ENCODE data around the gene RPP14.
A peak's percentile ranks its signal among the peaks of the same experiment; 100 is the strongest.

Gene RPP14

DNA sequence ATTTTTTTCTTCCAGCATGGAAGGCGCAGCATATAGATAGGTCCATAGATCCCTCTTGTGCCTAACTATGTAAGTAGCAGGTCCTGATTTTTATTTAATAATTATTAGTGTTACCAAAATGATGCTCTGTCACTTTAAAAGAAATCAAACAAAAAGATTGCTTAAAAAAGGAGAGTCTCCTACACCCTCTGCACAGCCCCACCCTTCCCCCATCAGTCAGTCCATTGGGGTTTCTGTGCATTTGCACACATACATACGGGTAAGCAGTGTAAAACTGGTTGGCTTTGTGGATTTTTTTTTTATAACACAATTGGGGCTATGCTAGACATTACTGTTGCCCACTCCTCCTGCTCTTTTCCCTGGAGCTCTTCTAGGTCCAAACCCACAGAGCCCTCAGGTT, 7.0 kb upstream of the RPP14 start:
- no peak overlapping the region for H3K4me3 ChIP-seq (ENCODE audit: low read depth, low read length)
- DNase-seq (ENCODE audit: low read depth, low spot score): no peak
- in situ Hi-C loops (cut with HindIII; ENCODE audit: low sequenced_read_pairs): no loop called here
- TF ChIP-seq, protein P1, sequence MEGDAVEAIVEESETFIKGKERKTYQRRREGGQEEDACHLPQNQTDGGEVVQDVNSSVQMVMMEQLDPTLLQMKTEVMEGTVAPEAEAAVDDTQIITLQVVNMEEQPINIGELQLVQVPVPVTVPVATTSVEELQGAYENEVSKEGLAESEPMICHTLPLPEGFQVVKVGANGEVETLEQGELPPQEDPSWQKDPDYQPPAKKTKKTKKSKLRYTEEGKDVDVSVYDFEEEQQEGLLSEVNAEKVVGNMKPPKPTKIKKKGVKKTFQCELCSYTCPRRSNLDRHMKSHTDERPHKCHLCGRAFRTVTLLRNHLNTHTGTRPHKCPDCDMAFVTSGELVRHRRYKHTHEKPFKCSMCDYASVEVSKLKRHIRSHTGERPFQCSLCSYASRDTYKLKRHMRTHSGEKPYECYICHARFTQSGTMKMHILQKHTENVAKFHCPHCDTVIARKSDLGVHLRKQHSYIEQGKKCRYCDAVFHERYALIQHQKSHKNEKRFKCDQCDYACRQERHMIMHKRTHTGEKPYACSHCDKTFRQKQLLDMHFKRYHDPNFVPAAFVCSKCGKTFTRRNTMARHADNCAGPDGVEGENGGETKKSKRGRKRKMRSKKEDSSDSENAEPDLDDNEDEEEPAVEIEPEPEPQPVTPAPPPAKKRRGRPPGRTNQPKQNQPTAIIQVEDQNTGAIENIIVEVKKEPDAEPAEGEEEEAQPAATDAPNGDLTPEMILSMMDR (IDR thresholded peaks at IDR 0.05; ENCODE audit: low read depth, low read length): no peak

- TF ChIP-seq, protein P1 (IDR thresholded peaks at IDR 0.05; ENCODE audit: low read depth, low read length): peak; percentile 61
- DNase-seq (ENCODE audit: low read depth, low spot score): peak; percentile 62
Measured at GRCh38 chr3:58299839-58300516, 6.1 kb upstream of the RPP14 start.

DNA sequence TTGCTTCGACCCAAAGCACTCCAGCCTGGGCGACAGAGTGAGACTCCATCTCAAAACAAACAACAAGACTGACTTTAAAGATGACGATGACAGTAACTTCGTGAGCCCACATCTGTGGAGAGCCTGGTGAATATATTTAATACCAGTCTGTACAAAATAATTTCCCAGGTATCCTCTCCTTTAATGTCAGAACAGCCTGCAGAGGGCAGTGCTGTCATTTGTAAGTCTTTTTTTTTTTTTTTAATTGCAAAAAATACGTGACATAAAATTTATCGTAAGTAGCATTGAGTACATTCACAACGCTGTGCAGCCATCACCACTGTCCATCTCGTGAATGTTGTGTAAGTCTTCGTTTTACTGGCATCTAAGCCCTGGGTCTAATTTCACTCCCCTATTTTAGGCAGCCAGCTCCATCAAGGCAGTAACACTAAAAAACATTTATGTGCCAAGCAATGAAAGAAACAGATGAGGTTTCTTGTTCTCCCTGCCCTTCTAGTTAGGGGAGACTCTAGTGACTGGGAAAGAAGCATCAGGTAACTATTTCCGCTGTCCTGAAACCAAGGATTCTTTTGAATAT, 1.7 kb downstream of the RPP14 start:
- in situ Hi-C loops (cut with HindIII; ENCODE audit: low sequenced_read_pairs): no loop called here

More at GRCh38 chr3:58299839-58300516, 6.1 kb upstream of the RPP14 start:
- in situ Hi-C loops (cut with HindIII; ENCODE audit: low sequenced_read_pairs): no loop called here
- H3K4me3 ChIP-seq (ENCODE audit: low read depth, low read length): no peak overlapping the region

GRCh38 chr3:58308728-58309127, 2.7 kb downstream of the RPP14 start:
- in situ Hi-C loops (cut with HindIII; ENCODE audit: low sequenced_read_pairs): no loop called here
- TF ChIP-seq, protein P1 (IDR thresholded peaks at IDR 0.05; ENCODE audit: low read depth, low read length): no peak
- no peak for DNase-seq (ENCODE audit: low read depth, low spot score)
- no peak overlapping the region for H3K4me3 ChIP-seq (ENCODE audit: low read depth, low read length)

More for the DNA sequence above, 1.7 kb downstream of the RPP14 start:
- peak; percentile 75 for DNase-seq (ENCODE audit: low read depth, low spot score)
- H3K4me3 ChIP-seq (ENCODE audit: low read depth, low read length): peak overlapping the region; percentile 76
- TF ChIP-seq, protein P1 (IDR thresholded peaks at IDR 0.05; ENCODE audit: low read depth, low read length): peak; percentile 49

DNA sequence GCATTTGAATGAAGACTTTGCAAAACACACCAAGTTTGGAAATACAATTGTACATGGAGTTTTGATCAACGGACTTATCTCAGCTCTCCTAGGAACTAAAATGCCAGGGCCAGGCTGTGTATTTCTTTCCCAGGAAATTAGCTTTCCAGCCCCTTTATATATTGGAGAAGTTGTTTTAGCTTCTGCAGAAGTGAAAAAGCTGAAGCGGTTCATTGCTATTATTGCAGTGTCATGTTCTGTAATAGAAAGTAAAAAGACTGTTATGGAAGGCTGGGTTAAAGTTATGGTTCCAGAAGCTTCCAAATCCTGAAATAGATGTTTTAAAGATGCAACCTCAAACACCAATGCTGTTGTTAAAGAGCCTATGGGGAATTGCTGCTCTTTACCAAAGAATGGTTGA, 11.8 kb downstream of the RPP14 start:
- TF ChIP-seq, protein P1 (IDR thresholded peaks at IDR 0.05; ENCODE audit: low read depth, low read length): no peak
- no peak overlapping the region for H3K4me3 ChIP-seq (ENCODE audit: low read depth, low read length)
- in situ Hi-C loops (cut with HindIII; ENCODE audit: low sequenced_read_pairs): no loop called here
- DNase-seq (ENCODE audit: low read depth, low spot score): no peak

DNA sequence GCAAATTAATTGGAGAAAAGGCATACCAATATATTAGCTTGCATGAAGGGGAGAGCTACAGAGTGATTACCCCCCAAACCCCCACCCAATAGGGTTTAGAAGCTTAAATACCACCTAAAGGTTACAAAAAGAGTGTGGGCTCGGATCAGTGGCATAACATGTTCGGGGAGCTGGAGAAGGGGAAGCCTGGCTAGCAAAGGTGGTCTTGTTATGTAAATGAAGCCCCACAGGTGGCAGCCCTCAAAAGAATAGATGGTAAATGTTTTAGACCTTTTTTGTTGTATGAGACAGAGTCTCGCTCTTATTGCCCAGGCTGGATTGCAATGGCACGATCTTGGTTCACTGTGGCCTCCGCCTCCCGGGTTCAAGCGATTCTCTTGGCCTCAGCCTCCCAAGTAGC, 15.7 kb downstream of the RPP14 start:
- H3K4me3 ChIP-seq (ENCODE audit: low read depth, low read length): no peak overlapping the region
- in situ Hi-C loops (cut with HindIII; ENCODE audit: low sequenced_read_pairs): no loop called here
- TF ChIP-seq, protein P1 (IDR thresholded peaks at IDR 0.05; ENCODE audit: low read depth, low read length): no peak
- DNase-seq (ENCODE audit: low read depth, low spot score): no peak

All from astrocyte of the spinal cord (primary cell).